Renal pelvis (tissue), 4 donors: ENCODE measurements around the gene ARHGAP10. TPM values are rescaled to one million over a fixed set of nuclear protein-coding genes. Genes with fewer than 3 reads are reported as not detected.
"Not testable (repeated sequence)": the region's sequence is repeated elsewhere in the genome, so short reads cannot be mapped to it uniquely, and the experiment has no call there.

ENCODE experiments used
- DNase-seq: peaks from one replicate; pipeline ENCODE4 v3.0.0-alpha.2; 2013
- polyA plus RNA-seq, 3 donors: library from polyadenylated mRNA; unstranded; fragments of 120-200 nt; gene quantifications; one replicate each; pipeline ENCODE4 v1.2.1, GENCODE V29; 2013; ENCODE audit not compliant: insufficient read length in 3 of 3

ARHGAP10 gene
- polyA plus RNA-seq, 3 donors: 19.1 to 20.2 (median 20.1) TPM

DNA sequence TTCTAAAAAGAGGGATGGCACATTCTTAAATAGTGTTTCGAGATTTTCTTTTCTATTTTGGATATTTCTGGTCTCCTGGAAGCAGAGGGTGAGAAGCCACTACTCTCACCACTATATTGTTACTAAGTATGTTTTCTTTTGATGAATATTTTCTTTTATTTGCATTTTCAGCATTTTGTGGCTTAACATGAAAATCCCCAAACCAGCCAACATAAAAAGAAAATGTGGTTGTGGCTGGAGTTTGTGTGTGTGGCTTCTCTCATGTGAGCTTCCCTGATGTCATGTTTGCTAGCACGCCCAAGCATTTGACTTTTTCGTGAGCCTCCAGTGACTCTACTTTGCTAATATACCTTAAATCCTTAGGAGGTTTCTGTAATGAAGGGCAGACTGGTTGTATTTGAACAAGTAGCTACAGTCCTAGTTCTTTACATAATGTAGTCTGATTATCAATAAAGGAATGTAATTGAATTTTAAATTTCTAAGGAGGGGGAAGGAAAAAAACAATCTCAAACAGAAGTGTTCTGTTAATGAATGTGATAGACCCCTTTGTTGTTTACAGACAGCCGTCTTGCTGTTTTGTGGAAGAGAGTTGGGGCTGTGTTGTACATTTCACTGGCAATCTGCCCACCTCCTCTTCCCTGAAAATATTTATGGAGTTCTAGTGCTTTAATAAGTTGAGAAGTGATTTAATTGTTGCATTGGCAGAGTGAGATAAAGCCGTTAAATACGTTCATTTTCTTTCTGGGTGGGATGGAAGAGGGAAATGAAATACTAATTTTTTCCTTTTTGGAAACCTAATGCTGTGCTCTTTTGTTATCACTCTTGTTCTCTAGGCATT is 114.6 kb downstream of the ARHGAP10 start:
- DNase-seq: no peak

DNA sequence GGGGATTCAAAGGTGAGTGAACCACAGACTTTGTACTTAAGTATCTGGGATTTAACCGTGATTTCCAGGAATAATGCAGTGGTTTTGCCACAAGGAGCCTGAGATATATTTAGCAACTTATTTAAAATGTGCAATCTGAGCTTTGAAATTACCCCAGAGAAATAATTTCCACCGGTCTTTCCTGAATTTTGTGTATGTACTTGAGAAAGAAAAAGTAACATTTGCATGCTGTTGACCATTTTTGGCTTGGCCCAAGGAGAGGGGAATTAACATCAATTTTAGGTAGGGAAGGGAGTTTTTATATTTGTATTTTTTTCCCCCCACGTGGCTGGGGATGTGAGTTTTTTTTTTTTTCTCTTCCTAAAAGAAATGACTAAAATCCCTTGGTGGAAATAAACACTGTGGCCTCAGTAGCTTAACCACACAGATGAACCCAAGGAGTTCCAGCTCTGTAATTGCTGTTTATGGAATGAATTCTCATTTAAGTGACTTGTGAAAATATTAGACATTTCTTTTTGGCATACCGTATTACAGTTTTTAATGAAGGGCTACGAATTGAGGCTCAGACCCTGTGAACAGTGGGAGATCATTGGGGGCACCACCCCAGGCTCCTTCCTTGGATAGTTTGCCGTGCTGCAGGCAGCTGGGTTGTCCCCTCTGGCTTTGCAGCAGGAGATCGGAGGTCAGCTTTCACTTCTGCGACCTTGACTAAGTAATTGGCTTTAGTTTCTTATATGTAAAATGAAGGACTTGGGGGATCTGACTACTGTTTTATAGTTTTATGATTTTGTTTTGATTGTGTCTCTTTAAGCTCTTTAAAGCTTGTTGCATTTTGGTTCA is 116.1 kb downstream of the ARHGAP10 start:
- no peak for DNase-seq

DNA sequence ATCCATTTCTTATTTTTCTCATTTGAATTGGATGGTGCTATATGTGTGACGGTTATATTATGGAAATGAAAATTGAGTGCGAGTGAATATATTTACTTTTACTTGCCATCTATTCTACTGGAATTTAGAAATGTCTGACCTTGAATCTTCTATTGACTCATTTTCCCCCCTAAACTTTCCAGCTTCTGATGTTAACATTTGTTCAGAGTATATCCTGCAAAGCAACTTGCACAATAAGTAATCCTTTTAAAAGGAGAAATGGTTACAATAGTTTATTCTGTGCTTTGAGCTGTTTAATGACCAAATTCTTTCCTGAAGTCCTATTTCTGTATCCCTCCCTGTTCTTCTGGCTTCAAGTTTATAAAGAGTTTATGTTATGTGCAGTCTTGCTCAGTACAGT is 116.7 kb downstream of the ARHGAP10 start:
- DNase-seq: no peak

DNA sequence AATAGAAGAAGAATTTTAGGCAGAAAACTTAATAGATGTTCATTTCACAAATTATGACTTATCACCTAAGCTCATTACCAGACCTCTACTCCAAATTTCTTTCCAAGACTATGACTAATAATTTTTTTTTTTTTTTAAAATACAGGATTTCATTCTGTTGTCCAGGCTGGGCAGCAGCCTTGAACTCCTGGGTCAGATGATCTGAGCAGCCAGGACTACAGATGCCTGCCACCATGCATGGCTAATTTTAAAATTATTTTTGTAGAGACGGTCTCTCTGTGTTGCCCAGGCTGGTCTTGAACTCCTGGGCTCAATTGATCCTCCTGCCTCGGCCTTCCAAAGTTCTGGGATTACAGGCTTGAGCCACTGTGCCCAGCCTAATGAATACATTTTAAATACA is 119.2 kb downstream of the ARHGAP10 start:
- DNase-seq: no peak

DNA sequence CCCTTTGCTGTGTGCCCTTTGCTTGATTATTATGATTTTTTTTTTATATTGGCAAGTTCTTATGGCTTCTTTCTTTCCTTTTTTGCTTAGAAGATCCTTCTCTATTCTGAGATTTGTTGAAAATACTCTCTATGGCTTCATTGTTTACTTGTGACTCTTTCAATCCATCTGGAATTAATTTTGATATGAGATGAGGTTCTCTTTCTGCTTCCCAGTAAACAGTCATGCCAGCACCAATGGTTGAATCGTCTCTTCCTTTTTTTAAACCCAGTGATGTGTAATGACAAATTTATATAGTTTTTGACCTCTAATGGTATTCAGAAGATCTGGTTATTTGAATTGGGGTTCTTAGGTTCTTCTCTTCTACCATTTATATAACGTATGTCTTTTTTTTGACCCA is 121.8 kb downstream of the ARHGAP10 start:
- no peak for DNase-seq

DNA sequence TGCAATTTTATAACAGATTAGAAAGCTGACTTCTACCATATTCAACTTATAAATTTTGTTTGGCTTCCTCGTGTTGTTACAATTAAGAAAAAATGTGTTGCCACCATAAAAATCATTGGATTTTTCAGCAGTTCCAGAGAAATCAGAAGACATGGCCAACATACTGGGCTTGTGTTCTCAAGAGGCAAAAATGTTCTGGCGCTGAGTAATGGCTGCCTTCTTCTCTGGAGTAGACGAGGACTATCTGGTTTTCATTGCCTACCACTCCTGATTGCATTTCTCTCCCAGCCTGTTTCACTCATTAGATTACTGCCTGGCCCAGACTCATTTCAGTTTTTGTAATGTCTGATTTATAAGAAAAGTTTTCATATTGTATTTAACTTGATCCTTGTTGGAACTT is 122.3 kb downstream of the ARHGAP10 start:
- no peak for DNase-seq

DNA sequence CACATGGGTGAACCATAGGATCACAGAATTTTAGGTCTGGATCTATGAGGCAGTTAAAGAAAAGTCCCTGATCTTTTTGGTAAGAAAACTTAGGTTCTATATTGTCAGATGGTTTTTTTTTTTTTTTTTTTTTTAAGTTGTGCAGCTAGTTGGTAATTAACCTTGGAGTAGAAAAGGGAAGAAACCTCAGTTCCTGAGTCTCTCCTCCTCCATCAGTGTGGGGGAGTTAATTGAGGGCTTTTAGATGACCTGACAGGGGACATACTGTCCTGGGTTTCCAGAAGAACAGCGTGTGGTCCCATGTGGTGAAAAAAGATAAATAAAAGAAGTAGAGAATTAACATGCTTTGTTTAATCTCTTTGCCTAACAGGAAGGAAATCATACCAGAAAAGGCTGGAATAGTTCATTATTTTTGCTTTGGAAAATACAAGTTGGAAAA is 123.7 kb downstream of the ARHGAP10 start:
- no peak for DNase-seq

DNA sequence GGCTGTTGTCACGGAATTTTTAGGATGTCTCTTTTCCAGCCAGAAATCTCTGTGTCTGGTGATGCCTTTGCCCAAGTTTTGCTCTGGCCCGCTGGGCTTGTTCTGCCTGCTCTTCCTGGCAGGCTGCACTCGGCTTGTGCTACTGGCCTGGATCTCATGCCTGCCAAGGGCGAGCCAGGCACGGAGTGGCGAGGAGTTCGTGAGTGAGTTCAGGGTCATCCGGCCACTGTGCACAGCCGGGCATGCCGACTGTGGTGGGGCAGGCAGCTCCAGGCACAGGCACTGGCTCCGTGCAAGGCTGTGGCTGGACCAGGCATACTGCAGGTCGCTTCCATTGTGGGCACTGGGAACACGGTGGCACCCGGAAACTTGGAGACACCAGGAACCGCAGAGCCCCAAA is 129.1 kb downstream of the ARHGAP10 start:
- DNase-seq: no peak

DNA sequence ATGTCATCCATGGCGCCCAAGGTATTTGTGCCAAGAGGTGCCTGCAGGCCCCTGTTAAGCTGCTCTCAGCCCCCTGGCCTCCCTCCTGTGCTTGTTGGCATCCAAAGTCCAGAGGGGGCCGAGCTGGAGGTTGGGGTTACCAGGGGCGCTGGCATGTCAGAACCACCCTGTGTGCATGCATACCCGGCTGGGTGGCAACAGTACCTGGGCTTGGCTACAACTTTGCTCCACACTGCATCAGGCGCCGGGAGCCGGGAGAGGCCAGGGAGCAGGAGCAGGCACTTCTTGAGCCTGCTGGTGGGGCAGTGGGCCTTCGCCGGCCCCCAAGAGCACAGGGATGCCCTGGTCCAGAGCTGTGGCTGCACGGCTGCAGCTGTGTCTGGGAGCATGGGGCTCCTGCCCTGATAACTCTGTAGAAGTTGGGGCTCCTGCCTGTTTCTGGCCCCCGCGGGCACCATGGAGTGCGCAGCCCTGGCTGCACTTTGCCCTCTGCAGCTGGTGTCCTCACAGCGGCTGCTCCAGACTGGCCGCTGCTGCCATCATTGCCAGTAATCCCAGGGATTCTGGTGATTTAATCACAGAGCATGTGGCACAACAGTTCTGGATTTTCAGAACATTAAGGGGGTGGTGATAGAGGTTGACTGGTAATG is 130.3 kb downstream of the ARHGAP10 start:
- no peak for DNase-seq

DNA sequence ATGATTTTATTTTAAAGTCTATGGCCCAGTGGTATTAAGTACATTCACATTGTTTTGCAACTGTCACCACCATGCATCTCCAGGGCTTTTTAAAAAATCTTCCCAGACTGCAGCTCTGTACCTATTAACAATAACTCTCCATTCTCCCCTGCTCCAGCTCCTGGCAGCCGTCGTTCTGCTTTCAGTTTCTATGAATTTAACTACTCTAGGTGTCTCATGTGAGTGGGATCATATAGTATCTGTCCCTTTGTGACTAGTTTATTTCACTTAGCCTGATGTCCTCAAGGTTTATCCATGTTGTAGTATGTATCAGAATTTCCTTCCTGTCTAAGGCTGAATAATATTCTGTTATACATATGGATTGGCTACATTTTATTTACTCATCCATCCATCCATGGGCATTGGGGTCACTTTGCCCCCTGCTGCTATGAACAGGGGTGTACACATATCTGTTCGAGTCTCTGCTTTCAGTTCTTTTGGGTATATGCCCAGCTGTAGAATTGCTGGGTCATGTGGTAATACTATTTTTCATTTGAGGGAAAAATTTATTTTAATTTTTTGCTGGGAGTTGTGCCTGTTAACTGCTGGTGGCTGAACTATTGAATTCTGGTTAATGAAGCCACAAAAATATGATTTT is 131.3 kb downstream of the ARHGAP10 start:
- no peak for DNase-seq

DNA sequence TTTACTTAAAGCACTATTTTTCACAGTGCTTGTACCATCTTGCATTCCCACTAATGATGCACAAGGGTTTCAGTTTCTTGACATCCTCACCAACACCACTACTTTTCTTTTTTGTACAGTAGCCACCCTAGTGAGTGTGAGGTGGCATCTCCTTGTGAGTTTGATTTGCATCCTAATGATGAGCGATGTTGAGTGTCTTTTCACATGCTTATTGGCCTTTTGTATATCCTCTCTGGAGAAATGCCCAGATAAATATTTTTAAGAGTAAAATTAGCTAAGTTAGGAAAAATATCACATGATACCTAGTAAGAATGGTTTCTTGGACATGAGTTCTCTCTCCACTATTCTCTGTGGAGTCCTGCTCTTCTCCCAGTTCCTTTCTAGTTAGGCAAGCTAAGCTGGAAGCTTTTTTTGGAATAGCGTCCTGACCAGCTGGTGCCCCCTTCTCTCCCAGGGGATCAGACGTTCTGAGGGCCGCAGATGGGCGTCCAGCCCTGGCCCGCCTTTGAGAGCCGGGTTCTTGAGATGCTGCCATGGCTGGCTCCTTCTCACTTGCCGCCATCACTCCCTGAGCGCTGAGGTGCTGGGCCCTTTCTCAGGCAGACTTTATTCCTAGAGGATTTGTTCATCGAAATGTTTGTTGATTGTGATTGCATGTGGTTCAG is 132.1 kb downstream of the ARHGAP10 start:
- no peak for DNase-seq

DNA sequence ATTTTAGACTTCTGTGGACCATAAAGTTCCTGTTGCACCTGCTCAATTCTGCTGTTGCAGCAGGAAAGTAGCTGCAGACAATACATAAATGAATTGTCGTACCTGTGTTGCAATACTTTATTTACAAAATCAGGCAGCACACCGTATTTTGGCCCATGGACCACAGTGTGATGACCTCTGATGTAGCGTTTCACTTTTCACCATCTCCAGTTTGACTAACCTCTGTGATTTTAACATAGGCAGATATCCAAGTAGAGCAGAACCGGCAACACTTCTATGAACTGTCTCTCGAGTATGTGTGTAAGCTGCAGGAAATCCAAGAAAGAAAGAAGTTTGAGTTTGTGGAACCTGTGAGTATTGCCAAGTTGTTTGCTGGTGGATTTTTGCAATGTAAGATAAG is 132.7 kb downstream of the ARHGAP10 start:
- DNase-seq: no peak

DNA sequence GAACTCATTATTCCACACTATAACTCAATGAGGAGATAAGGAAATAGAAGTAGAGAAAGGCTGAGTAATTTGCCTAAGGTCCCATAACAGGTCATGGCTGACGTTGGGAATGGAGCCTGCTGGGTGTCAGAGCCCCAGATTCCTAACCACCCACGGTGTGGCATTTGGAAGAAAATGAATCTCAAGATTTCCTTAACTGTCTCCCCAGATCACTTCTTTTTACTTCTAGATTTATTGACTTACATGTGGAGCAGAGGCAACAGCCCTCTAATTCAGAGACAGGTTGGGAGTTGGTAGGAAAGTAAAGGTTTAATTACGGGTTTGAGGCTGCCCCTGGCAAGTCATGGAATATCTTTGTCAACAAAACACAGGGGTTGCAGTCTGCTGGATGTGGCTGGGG is 134.0 kb downstream of the ARHGAP10 start:
- no peak for DNase-seq

DNA sequence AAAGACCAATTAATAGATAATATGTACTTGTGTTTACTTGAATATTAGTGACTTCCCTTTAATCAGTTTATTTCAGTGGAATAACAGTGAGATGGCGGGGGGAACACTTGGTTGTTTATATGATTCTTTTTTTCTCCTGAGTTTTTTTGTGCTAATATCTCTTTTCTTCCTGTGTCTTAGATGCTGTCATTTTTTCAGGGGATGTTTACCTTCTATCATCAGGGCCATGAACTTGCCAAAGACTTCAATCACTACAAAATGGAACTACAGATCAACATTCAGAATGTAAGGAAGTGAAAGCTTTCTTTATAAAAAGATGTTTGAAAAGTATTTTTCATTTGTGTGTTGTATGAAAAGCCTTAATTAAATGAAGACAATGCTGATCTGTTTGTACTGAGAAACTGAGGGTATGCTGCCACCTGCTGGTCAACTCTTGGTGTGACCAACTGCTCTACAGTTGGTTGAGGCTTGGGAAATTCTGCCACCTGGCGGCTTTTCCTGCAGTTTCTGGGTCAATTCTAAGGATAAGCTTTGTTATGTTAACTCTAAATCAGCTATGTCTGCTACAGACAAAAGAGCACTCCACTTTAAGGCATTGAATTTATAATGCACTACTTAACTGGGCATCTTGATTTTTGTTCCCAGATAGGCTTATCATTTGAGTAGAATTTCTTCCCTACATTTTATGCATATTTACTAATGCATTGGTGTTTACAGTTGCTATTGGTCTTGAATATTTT is 134.8 kb downstream of the ARHGAP10 start:
- DNase-seq: peak; percentile 91

DNA sequence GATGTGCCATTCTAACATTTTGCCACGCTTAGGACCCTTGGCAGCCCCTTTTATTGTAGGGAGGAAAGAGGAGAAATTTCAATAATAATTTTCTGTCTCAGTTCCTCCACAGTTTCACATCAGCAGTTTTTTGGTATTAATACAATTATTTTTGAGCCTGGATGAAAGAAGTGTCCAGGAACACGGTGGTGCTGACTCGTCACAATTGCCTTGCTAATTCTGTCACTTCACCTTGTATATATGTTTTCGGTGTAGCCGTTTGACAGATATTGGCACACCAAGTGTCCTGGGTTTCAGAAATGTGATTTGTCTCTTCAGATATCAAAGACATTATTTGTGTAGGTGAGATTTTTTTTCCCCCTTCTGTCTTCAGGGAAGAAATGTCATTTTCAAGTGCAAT is 142.2 kb downstream of the ARHGAP10 start:
- no peak for DNase-seq

DNA sequence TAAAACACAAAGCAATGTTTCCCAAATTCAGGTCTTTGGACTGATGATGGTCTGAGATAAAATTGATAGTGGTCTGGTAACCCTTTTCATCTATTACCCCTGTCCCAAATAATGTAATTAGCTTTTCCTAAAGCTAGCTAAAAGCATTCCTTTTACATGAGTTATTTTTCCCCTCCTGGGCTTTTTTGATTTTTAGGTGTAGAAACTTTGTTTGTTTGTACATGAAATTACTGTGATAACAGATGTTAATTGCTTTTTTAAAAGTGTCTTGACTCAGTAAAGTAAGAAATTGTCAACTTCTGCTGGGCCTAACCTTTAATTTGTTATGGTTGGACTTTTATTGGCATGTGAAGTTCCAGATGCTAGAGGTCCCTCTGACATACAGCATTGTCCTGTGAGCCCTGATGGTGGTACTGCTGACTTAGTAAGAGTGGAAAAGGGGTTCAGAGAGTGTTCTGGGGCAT is 145.5 kb downstream of the ARHGAP10 start:
- DNase-seq: no peak

DNA sequence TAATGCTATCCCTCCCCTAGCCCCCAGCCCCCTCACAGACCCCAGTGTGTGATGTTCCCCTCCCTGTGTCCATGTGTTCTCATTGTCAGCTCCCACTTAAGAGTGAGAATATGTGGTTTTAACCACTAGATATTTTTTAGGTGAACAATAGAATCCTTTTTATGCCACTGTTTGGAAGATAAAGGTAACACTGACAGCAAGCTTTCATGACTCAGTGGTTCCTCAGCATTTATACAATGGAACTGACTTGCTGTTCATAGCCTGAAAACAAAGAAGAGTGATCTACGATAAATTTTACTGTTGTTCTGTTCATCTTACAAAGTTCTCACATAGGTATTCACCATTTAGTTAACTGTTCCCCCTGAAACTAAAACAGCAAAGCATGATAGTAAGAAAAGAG is 147.8 kb downstream of the ARHGAP10 start:
- no peak for DNase-seq

DNA sequence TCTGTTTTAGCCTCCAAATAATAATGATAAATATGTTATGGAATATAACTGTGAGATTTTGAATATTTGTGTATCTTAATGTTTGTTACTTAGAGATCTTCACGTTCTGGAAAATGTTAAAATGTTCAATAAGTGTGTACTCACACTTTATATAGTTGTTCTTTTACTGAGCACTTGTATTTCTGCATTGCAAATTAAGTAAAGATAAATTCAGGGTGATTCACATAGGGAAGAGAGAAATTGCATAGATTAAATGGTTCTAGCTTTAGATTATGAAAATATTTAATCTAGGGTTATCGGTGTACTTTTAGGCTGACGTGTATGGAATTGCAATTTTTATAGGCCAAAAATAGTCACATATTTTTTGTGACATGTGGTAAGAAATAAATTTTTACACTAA is 148.6 kb downstream of the ARHGAP10 start:
- DNase-seq: no peak

DNA sequence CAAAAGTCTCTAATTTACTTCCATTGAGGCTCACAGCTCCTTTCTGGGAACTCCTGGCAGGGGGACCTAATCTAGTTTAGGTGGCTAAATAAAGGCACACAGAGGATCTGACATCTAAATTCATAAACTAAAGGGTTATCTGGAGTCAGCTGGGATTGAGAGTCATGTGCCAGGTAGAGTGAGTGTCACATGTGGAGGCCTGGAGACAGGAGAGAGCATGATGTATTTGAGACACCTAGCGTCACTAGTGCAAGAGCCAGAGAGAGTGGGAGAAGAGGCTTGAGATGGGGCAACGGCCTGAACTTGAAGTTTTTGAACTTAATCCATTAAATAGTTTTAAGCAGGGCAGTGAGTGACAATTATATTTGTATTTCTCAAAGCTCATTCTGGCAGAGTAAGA is 152.6 kb downstream of the ARHGAP10 start:
- DNase-seq: no peak

DNA sequence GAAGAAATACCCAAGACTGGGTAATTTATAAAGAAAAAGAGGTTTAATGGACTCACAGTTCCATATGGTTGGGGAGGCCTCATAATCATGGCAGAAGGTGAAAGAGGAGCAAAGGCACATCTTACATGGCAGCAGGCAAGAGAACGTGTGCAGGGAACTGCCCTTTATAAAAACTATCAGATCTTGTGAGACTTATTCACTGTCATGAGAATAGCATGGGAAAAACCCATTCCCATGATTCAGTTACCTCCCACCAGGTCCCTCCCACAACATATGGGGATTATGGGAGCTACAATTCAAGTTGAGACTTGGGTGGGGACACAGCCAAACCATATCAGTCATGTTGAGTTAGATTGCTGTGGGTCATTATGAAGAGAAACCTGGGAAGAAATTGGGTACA is 153.3 kb downstream of the ARHGAP10 start:
- DNase-seq: not testable (repeated sequence)
